GM12873 (cell line): Measurements from ENCODE around the gene ANKMY2.

ENCODE experiments used
- TF ChIP-seq, protein P1 (sequence below): IDR thresholded peaks from 2 replicates; pipeline ENCODE4 v1.5.1; 2012; ENCODE audit warnings: low read depth, mild to moderate bottlenecking, moderate library complexity, low read length, control low read depth; ENCODE audit not compliant: insufficient read depth; ENCODE audit errors: missing control alignments

ANKMY2 gene

DNA sequence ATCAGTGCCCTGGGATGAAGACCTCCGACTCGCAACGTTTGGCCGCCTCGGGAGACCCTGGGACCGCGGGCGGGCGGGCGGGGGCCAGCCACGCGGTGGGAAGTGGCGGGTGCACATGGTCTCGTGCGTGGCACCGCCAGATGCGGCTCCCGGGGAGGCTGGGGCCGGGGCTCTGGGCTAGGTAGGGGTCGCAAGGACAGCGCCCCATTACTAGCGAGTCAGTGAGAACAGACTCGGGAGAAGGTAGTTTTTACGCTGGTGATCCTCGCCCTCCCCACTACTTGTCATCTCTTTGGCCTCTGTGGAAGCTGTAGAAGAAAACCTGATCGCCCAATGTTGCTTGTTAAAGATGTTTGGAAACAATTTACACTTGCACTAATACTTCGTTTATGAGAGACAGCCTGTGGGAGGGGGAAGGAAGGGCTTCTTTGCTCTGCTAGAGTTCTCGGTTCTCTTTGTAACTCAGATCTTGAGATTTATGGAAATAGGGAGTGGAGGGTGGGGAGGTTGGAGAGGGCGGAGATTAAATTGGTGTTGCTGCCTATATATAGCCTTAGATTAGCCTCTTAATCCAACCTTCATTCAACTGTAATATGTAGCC lies 1.0 kb upstream of the ANKMY2 start:
- TF ChIP-seq, protein P1, sequence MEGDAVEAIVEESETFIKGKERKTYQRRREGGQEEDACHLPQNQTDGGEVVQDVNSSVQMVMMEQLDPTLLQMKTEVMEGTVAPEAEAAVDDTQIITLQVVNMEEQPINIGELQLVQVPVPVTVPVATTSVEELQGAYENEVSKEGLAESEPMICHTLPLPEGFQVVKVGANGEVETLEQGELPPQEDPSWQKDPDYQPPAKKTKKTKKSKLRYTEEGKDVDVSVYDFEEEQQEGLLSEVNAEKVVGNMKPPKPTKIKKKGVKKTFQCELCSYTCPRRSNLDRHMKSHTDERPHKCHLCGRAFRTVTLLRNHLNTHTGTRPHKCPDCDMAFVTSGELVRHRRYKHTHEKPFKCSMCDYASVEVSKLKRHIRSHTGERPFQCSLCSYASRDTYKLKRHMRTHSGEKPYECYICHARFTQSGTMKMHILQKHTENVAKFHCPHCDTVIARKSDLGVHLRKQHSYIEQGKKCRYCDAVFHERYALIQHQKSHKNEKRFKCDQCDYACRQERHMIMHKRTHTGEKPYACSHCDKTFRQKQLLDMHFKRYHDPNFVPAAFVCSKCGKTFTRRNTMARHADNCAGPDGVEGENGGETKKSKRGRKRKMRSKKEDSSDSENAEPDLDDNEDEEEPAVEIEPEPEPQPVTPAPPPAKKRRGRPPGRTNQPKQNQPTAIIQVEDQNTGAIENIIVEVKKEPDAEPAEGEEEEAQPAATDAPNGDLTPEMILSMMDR = no peak

DNA sequence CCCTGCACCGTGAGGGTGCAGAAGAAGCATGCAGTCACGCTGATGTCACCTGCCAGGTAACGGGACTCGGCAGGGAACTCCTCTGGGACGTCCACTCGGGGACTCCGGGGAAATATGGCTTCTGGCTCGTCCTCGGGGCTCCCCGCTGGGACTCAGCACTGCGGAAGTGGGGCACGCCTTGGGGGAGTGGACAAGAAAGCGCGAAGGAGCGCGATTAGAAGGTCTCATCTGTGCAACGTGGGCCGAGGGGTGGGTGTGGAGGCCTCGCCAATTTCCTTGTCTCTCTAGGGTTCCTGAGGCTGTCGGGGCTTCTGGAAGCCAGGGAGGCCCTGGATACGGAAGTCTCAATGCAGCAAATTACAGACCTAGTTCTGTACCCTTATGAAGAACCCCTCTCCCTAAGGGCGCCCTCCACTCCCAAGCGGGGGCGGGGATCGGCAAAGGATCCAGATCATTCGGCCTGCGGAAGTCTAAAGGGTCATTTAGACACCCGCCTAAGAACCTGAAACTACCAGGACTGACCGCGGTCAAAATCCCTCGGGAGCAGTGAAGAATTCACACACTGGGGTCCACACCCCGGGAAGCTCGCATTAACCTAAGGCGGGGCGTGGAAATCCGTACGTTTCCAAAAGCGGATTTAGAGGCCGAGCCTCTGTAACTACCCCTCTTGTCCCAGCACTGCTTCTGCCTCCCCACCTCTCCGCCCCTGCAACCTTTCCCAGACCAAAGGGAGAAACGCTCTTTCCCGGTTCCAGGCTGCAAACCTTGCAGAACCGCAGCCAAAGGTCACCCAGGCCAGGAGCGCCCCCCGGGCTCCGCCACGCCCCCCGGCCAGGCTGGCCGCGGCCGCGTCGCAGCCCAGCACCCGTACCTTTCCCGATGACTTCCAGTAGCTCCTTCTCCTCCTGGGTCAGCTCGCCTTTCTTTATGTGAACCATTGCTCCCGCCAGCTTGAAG lies 640 bp downstream of the ANKMY2 start:
- TF ChIP-seq, protein P1 = no peak

DNA sequence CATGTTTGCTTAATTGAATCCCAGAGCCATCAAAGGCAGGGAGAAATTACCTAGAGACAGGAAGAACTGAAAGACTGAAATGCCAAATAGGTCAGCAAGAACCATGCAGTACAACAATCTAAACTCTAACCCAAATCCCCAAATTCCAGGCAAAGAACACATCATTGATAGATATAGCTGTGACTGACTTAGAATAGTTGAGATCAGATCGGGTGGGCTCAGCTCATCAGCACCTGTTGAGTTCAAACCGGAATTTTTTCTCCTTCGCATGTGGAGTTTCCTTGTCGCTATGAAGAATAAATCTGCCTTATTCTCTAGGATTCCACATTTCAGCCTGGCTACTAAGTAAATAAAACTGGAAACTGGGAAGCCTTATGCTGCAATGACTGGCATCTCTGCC lies 1.4 kb downstream of the ANKMY2 start:
- TF ChIP-seq, protein P1 = no peak

DNA sequence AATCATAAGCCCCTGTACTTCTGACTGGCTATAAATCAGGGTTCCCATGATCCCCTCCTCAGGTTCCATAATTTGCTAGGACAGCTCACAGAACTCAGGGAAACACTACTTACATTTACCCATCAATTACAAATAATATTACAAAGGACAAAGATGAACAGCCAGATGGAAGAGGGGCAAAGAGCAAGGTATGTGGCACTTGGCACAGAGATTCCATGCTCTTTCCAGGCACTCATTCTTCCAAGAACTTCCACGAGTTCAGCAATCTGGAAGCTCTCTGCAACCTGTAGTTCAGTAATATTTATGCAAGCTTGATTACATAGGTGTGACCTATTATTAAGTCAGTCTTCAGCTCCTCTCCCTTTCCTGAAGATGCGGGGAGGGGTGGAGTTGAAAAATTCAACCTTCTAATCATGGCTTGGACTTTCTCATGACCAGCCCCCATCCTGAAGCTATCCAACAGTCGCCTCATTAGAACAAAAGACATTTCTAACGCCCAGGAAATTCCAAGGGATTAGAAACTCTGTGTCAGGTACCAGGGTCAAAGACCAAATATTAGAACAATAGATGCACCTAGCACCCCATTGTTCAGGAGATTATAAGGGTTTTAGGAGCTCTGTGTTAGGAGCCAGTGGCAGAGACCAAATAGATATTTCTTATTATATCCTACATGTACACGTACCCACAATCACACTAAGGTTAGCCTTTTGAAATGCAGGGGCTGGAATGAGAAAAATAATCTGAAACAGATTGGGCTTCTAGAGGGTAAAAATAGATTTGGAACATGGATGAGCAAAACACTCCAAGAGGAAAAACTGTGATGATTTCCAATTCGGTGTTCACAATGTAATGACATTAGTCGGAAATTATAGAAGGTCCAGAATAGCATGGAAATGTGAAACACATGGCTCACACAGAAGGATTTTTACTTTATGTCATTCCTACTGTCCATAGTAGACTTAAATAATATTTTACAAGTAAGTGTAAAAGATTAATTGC lies 7.0 kb downstream of the ANKMY2 start:
- TF ChIP-seq, protein P1 = no peak

DNA sequence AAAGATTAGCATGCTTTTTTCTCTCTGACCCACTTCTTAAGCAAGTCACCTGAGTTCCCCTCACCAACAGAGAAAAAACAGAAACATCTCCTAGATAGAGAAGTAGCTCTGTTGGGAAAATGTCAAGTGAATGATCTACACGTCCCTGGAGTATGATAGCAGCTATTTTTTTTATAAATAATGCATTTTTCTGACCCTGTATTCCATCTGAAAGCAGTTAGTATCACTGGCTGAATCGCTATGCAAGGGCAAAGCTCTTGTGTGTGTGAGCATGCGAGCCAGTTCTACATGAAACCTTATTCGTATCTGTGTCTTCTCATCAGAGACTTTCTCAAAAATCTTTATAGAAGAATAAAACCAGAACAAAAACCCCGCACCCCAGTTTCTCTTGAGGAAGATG lies 8.2 kb downstream of the ANKMY2 start:
- TF ChIP-seq, protein P1 = no peak

DNA sequence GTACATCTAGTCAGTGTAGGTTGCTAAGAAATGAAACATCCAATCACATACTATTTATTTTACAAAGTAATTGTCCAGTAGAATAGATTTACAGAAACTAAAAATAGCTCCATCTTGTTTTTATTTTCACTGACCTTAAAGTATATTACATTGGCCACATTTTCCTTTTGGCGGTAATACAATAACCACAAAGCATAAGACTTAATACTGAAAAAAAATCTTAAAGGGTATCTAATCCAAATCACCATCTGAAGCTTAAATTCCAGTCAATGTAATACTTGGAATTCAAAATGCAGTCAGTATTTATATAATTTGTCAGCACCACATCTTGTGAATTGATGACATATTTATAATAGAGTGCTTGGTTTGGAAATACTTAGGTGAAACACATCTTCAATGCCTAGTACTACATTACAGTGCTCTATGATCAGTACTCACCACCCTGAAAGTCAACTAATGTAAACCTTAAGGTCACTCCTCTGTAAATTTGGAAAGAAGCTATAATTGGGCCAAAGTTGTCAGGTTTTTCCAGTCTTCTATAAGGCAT lies 8.9 kb downstream of the ANKMY2 start:
- TF ChIP-seq, protein P1 = no peak
